HG02970 (cell line): ENCODE data around the gene MAP3K21.
A peak's percentile ranks its signal among the peaks of the same experiment; 100 is the strongest.

ENCODE experiments used
- ATAC-seq: cut with Tn5 transposase; IDR thresholded peaks from one replicate; pipeline ENCODE4 v1.9.1; 2021; ENCODE audit warnings: mild to moderate bottlenecking, moderate library complexity, moderate number of reproducible peaks; ENCODE audit not compliant: unreplicated experiment, low FRiP score

Gene MAP3K21

DNA sequence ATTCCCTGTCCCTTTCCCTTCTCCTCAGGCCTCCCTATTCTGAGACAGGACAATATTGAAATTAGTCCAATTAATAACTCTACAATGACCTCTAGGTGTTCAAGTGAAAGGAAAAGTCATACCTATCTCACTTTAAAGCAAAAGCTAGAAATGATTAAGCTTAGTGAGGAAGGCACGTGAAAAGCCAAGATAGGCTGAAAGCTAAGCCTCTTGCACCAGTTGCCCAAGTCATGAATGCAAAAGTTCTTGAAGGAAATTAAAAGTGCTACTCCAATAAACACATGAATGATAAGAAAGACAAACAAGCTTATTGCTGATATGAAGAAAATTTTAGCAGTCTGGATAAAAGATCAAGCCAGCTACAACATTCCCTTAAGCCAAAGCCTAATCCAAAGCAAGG is 3.8 kb upstream of the MAP3K21 start:
- ATAC-seq: no peak

DNA sequence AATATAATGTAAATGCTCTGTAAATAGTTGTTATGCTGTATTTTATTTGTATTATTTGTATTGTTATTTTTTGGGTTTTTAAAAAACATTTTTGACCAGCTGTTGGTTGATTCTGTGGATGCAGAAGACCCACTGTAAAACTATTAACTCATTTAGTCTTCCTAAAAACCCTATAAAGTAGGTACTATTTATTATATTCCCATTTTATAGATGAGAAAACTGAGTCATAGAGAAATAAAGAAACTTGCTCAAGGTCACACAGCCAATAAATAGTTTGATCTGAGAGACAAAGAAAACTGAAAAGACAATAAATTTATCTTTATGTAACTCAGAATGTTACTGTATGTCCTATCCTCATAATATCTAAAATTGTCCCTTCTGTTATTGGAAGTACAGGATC is 1.2 kb upstream of the MAP3K21 start:
- ATAC-seq: no peak

DNA sequence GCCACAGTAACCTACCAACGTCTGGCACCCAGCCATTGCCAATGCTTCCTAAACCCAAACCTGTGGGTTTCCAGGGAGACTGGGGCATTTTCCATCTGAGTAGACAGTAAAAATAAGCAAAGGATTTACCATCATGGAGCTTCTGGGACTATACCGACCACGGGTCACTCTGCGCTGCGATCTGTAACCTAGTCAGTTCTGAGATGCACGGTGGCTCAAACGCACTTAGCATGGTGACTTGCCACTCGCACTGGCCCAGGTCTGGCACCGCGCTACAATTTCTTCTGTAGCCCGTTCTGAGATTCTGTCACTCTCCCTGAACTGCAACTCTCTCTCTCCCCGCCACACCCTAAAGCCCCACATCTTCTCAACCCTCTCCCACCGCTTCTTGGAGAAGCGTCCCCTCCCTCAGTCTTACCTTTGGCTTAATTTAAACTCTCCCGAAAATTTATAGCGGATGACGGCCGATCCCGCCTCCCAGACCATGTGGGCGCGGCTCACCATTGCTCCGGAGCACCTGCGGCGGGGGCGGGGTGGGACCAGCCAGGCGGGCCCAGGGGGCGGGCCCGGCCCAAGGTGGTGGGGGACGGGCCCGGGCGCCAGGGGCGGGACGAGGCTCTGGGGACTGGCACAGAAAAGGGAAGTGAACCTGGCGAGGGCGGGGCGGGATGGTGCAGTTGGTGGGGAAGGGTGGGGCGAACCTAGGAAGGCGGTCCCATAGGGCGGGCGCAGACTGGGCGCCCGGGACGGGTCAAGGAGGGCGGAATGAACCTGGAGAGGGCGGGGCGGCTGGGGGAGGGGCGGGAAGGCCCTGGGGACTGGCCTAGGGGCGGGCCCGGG is 493 bp upstream of the MAP3K21 start:
- ATAC-seq: peak; percentile 88

DNA sequence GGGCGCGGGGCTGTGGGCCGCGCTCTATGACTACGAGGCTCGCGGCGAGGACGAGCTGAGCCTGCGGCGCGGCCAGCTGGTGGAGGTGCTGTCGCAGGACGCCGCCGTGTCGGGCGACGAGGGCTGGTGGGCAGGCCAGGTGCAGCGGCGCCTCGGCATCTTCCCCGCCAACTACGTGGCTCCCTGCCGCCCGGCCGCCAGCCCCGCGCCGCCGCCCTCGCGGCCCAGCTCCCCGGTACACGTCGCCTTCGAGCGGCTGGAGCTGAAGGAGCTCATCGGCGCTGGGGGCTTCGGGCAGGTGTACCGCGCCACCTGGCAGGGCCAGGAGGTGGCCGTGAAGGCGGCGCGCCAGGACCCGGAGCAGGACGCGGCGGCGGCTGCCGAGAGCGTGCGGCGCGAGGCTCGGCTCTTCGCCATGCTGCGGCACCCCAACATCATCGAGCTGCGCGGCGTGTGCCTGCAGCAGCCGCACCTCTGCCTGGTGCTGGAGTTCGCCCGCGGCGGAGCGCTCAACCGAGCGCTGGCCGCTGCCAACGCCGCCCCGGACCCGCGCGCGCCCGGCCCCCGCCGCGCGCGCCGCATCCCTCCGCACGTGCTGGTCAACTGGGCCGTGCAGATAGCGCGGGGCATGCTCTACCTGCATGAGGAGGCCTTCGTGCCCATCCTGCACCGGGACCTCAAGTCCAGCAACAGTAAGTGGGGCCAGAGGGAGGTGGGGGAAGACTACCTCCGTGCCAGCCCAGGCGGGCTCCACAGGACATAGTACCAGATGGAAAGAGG is 808 bp downstream of the MAP3K21 start:
- ATAC-seq: peak; percentile 30

DNA sequence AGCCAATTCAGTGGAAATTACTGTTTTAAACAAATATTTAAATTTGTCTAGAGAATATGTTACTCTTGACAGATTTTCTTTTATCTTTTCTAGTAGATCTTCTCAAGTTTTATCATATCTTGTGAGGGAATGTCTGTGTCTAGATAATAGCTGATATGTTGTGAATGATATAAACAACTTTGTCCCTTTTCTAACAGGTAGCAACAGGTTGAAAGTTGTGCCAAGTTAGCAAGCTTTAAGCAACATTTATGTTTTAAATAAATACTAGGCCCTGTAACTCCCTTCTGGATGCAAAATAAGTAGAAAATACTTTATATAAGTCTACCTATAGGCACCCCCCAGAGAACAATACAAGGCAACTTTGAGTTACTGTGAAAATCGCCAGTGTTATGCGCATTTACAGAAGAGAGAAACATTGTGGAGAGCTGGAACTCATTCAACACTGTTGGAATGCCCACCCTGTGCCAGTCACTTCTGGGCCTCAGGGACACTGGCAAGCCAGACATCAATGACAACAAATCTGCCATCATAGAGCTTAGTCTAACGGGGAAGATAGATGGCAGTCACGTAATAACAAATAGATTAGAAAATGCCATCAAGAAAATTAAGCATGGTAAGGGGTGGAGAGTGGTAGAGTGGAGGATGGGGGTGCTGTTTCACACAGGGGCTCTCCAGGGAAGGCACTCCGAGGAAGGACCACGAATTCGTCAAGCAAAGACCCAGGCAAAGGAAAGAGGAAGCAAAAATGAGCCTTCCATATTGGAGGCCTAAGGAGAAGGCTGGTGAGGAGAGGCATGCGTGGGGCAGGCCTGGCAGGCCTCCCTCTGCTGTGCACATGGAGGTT is 4.4 kb downstream of the MAP3K21 start:
- no peak for ATAC-seq

DNA sequence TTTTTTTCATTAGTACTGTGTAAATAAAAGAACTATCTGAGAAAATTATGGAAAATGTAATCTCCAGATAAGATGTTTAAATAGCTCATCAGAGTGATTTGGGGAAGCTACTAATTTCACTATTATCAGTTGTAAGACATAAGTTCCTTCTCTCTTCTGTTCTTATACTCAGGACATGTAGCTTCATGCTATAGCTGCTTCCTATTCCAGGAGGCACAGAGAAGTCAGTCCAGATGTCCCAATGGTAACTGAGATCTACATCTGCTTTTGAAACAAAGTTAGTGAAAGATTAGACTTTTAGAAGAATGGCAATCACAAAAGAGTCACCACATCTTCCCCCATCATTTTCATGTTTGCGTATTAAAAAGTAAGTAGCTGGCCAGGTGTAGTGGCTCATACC is 5.6 kb downstream of the MAP3K21 start:
- ATAC-seq: no peak

DNA sequence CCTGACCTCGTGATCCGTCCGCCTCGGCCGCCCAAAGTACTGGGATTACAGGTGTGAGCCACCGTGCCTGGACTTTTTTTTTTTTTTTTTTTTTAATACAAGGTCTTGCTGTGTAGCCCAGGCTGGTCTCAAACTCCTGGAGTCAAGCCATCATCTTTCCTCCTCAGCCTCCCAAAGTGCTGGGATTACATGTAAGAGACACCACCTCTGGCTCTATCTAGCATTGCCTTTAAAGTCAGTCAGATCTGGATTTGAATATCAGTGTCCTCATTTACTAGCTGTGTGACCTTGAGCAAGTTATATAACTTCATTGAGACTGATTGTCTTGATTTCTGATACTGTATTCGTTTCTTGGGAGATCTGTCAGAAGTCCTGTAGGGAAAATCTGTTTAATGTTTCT is 6.6 kb downstream of the MAP3K21 start:
- ATAC-seq: no peak

DNA sequence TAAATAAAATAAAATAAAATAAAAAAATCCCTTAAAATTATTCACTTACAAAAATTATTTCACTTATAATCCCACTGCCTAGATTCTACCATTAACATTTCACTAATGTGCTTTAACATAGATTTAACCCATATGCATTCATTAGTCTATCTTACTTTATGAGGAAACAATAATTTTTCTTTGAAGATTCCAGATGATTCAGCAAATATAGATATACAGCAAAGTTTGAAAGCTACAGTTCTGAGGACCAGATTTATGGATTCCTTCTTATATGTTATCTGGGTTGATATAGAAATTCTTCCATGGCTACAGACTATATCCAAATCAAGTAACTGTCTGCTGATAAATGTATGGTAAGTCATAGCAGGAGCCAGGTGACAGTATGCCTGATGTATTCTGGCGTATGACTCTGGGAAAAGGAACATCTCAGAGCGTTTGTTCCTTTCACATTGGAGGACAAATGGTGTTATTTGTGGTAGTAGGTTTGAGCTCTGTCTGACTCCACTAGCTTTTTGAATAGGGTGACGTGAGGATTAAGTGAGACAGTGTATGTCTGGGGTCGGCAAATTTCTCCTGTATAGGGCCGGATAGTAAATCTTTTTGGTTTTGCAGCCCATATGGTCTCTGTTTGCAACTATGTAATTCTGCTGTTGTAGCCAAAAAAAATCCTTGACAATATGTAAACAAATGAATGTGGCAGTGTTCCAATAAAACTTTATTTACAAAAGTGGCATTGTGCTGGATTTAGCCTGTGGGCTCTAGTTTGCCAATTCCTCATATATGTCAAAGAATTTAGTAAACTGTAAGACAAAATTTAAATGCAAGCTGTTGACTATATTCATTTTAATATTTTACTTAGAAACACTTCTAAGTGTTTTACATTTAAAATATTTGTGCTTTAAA is 9.3 kb downstream of the MAP3K21 start:
- ATAC-seq: no peak

DNA sequence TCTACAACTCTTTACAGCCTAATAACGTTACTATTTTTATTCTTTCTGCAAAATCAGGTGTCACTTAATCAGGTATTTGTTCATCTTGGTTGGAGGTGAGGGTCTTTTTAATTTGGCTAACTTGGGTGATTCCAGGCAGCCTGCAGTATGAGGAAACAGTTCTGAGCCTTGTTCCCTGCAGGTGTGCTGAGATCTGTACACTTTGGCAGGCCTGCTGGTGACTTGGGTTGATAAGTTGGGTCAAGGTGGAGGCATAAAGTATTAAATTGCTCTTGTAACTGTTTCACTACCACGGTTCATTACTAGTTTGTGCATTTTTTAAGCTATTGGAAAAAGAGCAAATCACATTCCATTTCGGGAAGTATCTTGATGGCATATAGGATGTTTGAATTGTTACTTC is 10.0 kb downstream of the MAP3K21 start:
- no peak for ATAC-seq

DNA sequence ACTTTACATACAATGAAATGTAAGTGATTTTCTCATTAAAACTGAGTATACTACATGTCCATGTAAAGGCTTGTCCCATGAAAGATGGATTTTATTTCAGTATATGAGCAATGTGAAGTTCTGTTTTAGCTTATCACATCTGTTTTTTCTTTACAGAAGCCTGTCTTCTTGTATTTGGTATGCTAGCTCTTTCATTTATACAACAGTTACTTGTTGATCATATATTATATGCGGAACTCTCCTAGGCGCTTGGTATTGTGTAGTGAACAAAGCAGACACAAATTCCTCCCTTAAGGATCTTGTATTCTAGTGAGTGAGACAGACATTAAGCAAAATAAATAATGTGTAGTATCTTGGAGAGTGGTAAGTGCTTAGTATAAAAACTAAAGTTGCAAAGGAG is 10.6 kb downstream of the MAP3K21 start:
- no peak for ATAC-seq

DNA sequence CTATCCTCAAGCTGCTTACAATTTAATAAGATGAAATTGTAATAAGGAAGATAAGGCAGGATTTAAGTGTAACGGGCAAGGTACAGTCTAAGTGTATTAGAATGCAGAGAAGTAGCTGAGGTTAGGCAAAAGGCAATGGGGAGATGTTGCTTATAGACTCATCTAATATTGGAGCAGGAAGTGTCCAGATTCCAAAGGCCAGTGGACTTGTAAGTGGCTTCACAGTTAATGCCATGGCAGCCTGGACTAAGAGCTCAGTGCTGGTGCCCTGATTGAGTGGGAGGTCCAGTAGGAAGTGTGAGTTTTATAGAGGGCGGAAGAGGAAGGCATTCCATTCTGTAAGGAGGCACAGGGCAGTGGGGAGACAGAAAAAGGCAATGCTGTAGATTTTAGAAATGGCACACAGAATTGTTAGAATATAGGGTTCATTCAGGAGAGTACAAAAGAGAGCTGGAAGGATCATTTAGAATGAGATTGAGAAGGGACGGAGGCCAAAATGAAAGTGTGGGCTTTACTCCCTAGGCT is 12.6 kb downstream of the MAP3K21 start:
- ATAC-seq: no peak

DNA sequence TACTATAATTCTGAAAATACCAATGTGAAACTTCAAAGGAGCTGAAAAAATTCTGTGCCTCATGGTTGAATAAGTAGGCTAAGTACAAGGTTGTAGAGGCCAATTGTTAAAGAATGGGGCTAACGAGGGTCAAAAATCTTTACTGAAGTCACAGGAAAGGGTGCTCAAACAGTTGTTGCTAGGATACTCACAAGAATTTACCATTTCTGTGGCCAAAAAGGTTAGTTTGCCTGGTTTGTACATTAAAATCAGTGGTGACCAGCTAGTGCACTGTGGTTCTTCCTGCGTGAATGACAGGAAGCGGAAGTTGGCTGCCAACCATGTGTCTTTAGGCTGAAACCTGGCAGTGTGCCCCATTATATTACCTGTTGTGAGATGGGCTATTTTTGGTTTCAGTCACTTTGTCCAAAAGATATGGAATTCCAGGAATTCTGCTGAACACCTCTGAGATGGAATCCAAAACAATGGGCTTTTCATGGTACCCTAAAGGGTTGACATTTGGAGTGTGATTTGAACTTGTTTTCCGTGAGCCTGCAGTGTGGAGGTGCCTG is 13.5 kb downstream of the MAP3K21 start:
- ATAC-seq: no peak

DNA sequence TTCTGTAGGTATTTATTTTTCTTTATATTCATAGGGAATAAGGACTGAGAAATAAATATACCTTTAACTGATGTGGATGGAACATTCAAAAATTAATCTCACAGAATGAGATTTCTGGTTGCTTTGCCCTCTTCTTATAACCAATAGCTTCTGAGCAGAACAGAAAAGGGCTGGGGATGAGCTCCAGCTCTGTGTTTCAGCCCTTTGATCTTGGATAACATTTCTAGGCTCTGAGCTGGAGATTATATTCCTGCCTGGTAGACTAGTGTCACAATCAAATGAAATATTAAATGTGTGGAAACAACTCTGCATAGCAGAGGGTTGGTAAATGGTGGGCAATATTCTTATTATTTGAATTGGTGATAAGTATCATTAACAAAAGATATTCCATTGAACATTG is 14.6 kb downstream of the MAP3K21 start:
- ATAC-seq: no peak

DNA sequence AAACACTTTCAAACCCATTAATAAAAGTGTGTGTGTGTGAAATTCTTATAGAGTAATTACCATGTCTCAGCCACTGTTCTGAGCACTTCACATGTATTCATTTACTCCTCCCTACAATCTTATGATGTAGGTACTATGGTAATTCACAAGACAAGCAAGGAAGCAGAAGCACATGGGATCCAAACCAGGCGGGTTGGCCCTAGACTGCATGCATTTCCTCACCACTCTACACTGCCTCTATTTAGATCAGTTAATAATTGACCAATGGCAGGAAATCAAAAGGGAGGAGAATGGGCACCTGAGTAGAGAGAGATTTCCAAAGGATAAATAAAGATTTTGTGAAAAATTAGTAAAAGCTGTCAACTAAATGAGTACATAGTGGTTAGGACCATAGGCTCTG is 15.7 kb downstream of the MAP3K21 start:
- no peak for ATAC-seq

DNA sequence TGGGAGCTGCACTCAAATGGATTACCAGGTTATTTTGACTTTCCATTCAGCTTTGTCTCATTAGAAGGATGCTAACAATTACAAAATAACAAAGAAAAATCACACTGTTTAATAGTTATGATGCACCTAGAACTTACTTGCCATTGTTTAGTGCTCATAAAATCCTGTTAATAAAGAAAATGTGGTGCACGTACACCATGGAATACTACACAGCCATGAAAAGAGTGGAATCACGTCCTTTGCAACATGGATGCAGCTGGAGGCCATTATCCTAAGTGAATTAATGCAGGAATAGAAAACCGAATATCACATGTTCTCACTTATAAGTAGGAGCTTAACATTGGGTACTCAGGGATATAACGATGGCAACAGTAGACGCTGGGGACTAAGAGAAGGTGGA is 19.8 kb downstream of the MAP3K21 start:
- no peak for ATAC-seq

DNA sequence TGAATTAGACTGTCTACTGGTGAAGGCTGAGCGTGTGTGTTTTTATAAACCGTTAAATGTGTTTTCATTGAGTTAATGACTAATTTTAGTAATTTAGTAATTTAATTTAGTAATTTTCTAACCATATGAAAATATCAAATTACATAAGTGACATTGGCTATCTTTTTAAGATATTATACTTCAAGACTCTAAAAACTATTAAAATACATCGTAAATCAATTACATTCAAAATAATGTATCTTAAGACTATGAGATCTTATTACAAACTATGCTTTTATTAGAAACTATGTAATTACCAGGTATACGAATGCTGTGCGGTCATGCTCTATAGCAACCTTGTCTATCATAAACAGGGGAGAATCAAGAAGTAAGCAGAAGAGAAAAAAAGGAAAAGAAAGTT is 21.6 kb downstream of the MAP3K21 start:
- no peak for ATAC-seq

DNA sequence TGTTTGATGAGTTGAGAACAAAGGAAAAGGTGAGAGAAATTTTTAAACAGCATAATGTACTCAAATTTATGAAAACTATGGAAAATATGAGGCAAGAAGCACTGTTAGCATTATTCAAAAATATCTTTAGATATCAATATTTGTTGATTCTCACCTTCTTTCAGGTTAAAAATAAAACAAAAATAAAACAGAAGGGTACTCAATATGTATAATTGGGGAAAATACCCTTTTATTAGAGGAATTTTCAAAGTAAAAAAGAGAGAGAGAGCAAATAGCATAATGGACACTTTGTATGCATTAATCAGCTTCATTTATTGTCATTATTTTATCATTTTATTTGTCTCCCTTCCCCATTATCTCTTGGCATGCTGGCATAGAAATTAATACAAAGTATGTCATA is 27.5 kb downstream of the MAP3K21 start:
- no peak for ATAC-seq

DNA sequence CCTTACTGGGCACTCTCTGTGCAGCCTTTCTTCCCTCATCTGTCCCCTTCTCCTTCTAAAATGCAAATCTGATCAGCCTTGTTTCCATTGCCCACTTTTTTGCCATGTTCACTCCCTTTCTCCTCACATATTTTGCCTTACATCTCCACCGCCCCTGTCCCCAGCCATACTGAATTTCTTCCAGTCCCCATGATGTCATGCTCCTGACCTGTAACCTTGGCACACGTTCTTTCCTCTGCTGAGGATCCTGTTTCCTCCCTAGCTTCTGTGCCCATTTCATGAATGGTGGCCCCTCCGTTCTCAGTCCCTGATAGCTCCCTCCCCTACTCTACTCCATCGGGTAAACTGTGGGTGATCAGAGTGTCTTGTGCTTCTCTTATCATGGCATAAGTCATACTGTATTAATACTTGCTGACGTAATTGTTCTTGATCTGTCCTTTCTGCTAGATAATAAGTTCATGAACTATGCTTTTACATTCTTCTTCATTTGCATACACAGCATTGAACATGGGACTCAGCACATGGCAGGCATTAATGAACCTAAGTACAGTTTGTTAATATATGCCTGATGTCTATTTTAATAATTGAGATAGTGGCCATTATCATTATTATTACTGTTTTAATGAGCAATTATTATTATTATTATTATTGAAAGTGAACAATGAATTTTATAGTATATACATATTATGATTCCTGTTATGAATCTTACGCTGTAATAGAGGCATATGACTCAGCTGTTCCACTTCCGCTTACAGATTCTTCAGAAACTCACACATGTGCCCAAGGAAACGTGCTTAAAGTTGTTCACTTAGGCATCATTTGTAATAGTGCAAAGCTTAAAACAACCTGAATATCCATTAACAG is 28.5 kb downstream of the MAP3K21 start:
- no peak for ATAC-seq

DNA sequence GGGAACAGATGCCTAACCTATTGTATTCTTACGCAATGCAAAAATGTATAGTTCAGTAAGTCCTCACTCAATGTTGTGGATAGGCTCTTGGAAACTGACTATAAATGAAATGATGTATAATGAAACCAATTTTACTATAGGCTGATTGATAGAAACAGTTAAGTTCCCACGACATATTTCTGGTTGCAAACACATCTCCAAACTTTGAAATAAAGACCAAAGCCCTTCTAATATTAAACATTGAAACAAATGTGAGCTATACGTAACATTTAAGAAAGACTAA is 29.1 kb downstream of the MAP3K21 start:
- ATAC-seq: no peak
